ENCODE measurements around the gene EFCAB13. TPM values are rescaled to one million over a fixed set of nuclear protein-coding genes. Genes with fewer than 3 reads are reported as not detected.

Gene EFCAB13
- total RNA-seq, 1 experiment from 2014 or later = 7.1 TPM

DNA sequence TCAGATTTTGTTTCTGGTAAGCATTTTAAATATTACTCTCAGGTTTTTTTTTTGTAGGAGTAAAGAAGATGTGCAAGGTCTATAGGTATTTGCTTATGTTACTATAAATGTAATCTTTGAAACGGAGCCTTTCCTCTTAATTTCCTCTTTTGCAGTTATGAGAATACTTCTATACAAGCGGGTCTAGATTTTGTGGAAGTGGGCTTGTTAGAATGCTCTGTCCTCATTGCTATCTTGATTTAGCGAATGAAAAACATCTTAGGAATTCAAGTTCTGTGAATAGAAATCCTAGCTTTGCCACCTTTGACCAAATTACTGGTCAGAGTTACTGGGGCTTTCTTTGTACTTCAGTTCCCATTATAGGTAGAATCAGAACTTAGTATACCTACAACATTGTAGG is 80.3 kb downstream of the EFCAB13 start:
- TF ChIP-seq POLR2AphosphoS5 (IDR thresholded peaks at IDR 0.05; ENCODE audit: low read depth, low read length) (no peak), SIN3A (IDR thresholded peaks at IDR 0.05; ENCODE audit: borderline replicate concordance, insufficient read depth, low read depth, low read length) (no peak), TCF7L2 (IDR thresholded peaks at IDR 0.05; ENCODE audit: low read depth, low read length) (no peak)
- TF ChIP-seq, protein P1, sequence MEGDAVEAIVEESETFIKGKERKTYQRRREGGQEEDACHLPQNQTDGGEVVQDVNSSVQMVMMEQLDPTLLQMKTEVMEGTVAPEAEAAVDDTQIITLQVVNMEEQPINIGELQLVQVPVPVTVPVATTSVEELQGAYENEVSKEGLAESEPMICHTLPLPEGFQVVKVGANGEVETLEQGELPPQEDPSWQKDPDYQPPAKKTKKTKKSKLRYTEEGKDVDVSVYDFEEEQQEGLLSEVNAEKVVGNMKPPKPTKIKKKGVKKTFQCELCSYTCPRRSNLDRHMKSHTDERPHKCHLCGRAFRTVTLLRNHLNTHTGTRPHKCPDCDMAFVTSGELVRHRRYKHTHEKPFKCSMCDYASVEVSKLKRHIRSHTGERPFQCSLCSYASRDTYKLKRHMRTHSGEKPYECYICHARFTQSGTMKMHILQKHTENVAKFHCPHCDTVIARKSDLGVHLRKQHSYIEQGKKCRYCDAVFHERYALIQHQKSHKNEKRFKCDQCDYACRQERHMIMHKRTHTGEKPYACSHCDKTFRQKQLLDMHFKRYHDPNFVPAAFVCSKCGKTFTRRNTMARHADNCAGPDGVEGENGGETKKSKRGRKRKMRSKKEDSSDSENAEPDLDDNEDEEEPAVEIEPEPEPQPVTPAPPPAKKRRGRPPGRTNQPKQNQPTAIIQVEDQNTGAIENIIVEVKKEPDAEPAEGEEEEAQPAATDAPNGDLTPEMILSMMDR (IDR thresholded peaks at IDR 0.05) = no peak
- TF ChIP-seq, protein P2, sequence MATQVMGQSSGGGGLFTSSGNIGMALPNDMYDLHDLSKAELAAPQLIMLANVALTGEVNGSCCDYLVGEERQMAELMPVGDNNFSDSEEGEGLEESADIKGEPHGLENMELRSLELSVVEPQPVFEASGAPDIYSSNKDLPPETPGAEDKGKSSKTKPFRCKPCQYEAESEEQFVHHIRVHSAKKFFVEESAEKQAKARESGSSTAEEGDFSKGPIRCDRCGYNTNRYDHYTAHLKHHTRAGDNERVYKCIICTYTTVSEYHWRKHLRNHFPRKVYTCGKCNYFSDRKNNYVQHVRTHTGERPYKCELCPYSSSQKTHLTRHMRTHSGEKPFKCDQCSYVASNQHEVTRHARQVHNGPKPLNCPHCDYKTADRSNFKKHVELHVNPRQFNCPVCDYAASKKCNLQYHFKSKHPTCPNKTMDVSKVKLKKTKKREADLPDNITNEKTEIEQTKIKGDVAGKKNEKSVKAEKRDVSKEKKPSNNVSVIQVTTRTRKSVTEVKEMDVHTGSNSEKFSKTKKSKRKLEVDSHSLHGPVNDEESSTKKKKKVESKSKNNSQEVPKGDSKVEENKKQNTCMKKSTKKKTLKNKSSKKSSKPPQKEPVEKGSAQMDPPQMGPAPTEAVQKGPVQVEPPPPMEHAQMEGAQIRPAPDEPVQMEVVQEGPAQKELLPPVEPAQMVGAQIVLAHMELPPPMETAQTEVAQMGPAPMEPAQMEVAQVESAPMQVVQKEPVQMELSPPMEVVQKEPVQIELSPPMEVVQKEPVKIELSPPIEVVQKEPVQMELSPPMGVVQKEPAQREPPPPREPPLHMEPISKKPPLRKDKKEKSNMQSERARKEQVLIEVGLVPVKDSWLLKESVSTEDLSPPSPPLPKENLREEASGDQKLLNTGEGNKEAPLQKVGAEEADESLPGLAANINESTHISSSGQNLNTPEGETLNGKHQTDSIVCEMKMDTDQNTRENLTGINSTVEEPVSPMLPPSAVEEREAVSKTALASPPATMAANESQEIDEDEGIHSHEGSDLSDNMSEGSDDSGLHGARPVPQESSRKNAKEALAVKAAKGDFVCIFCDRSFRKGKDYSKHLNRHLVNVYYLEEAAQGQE (IDR thresholded peaks at IDR 0.05; ENCODE audit: insufficient read depth in 1 of 2, low read depth in 2 of 2, low read length in 1 of 2) = no peak
- Histone ChIP-seq H3K4me3 (ENCODE audit: low read depth in 2 of 2, low read length in 2 of 2) (no peak overlapping the region), H3K4me1 (ENCODE audit: control insufficient read depth, insufficient read depth, low read length) (no peaks in the 10 kb centered on the region), H3K27me3 (ENCODE audit: control insufficient read depth, insufficient read depth, low read length) (no peaks in the 10 kb centered on the region), H3K36me3 (ENCODE audit: control insufficient read depth, insufficient read depth, low read length) (no peaks in the 10 kb centered on the region), H3K9me3 (ENCODE audit: control insufficient read depth, insufficient read depth, low read depth, low read length) (no peaks in the 10 kb centered on the region), H3K27ac (ENCODE audit: low read length) (no peak overlapping the region)
- ChIA-PET CTCF (no interaction called here), POLR2A (no interaction called here)
- ATAC-seq (no peak), DNase-seq (ENCODE audit: low read depth, low spot score) (no peak)
- intact Hi-C loops (cut with micrococcal nuclease; ENCODE audit: unreplicated experiment) = no loop called here
- BruUV-seq (replicated peaks) = no TSS peak
- in situ Hi-C loops (cut with HindIII; ENCODE audit: low pct_unique_long_range_greater_than_20kb, low sequenced_read_pairs) = no loop called here

DNA sequence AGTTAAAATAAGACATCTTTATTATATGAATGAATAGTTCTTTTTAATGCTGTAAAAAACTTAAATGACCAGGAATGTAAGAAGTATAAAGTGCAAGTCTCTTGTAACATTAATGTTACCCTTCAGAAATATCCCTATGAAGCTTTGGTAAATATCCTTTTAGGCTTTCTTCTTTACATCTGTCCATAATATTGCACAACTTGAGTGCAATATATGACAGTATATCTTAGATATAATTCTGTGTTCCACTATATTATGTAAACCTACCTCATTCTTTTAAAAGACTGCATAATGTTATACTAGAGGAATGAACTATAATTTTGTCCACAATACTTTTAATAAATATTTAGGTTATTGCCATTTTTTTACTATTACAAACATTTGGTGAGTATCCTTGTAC is 81.1 kb downstream of the EFCAB13 start:
- ATAC-seq (no peak), DNase-seq (ENCODE audit: low read depth, low spot score) (no peak)
- H3K9me3 ChIP-seq (ENCODE audit: control insufficient read depth, insufficient read depth, low read depth, low read length) = no peaks in the 10 kb centered on the region
- ChIA-PET CTCF (no interaction called here), POLR2A (interaction anchor here (0.6 kb wide), 1 partner anchor 20 kb away, joined by 3 read pairs; no protein-coding TSS in a partner anchor)
- TF ChIP-seq POLR2AphosphoS5 (IDR thresholded peaks at IDR 0.05; ENCODE audit: low read depth, low read length) = no peak
- no peak for TF ChIP-seq SIN3A (IDR thresholded peaks at IDR 0.05; ENCODE audit: borderline replicate concordance, insufficient read depth, low read depth, low read length)
- TF ChIP-seq, protein P1 (IDR thresholded peaks at IDR 0.05) = no peak
- TF ChIP-seq, protein P2 (IDR thresholded peaks at IDR 0.05; ENCODE audit: insufficient read depth in 1 of 2, low read depth in 2 of 2, low read length in 1 of 2) = no peak
- TF ChIP-seq TCF7L2 (IDR thresholded peaks at IDR 0.05; ENCODE audit: low read depth, low read length) = no peak
- in situ Hi-C loops (cut with HindIII; ENCODE audit: low pct_unique_long_range_greater_than_20kb, low sequenced_read_pairs) = no loop called here
- no peaks in the 10 kb centered on the region for H3K27me3 ChIP-seq (ENCODE audit: control insufficient read depth, insufficient read depth, low read length)
- H3K4me3 ChIP-seq (ENCODE audit: low read depth in 2 of 2, low read length in 2 of 2) = no peak overlapping the region
- intact Hi-C loops (cut with micrococcal nuclease; ENCODE audit: unreplicated experiment) = no loop called here
- no peak overlapping the region for H3K27ac ChIP-seq (ENCODE audit: low read length)
- no TSS peak for BruUV-seq (replicated peaks)
- H3K36me3 ChIP-seq (ENCODE audit: control insufficient read depth, insufficient read depth, low read length) = no peaks in the 10 kb centered on the region
- no peaks in the 10 kb centered on the region for H3K4me1 ChIP-seq (ENCODE audit: control insufficient read depth, insufficient read depth, low read length)
